Pancreas (tissue), 10 donors: ENCODE measurements around the gene HLA-F. TPM values are rescaled to one million over a fixed set of nuclear protein-coding genes. Genes with fewer than 3 reads are reported as not detected.

Experiments
- ATAC-seq, 4 donors: fragments of 200-7000 bp; cut with Tn5 transposase; one replicate each; pipeline versions ENCODE4 v1.8.0 to v1.9.1; 2020; ENCODE audit warnings: mild to moderate bottlenecking in 4 of 4, moderate library complexity in 4 of 4
- DNase-seq, 6 donors: peaks; one replicate each; pipeline ENCODE4 v3.0.0-alpha.2; 2020
- FAIRE-seq: peaks from 2 replicates; lab custom pipeline; 2012; peaks lifted over from hg19 to GRCh38; lab: Jason Lieb, UNC
- H3K27ac ChIP-seq, 4 donors: fragments of 200-600 bp; sonication (generic); 1 replicate in 3 of 4; 2 replicates in 1 of 4; pipeline versions ENCODE4 v1.5.0 to v1.8.0; 2020
- H3K27me3 ChIP-seq, 4 donors: fragments of 200-600 bp; one replicate each; pipeline ENCODE4 v1.8.0; 2021
- H3K36me3 ChIP-seq, 3 donors: fragments of 200-600 bp; sonication (generic) in 1 of 3; one replicate each; pipeline versions ENCODE4 v1.5.0 to v1.8.0; 2020 to 2021
- H3K4me1 ChIP-seq, 3 donors: fragments of 200-600 bp; one replicate each; pipeline ENCODE4 v1.8.0; 2021
- H3K4me3 ChIP-seq, 4 donors: fragments of 200-600 bp; sonication (generic) in 2 of 4; one replicate each; pipeline versions ENCODE4 v1.5.0 to v1.8.0; 2020 to 2021
- H3K9me3 ChIP-seq, 4 donors: fragments of 200-600 bp; one replicate each; pipeline ENCODE4 v1.8.0; 2021
- CTCF ChIP-seq, 4 donors: fragments of 200-600 bp; sonication (generic) in 3 of 4; IDR thresholded peaks; one replicate each; pipeline versions ENCODE4 v1.5.0 to v1.8.0; 2021; ENCODE audit warnings: antibody characterized with exemption in 4 of 4
- WGBS, 2 donors: extraction: QIAGEN DNeasy Blood & Tissue Kit; methylation state at CpG; one replicate each; pipeline ENCODE4 v1.1.7; 2013; 5-methylcytosine and 5-hydroxymethylcytosine counted together
- intact Hi-C, 3 donors: fragments of 100-400 bp; cut with DNase I; formaldehyde crosslinking; loops; one replicate each; pipeline versions ENCODE4 v1.11.1 to v1.14.2; 2022
- polyA plus RNA-seq, 2 donors: library from polyadenylated mRNA; stranded (reverse); fragments of 200-250 nt; gene quantifications; one replicate each; pipeline ENCODE4 v1.2.3, GENCODE V29; 2013
- total RNA-seq, 6 donors: library from RNA; stranded (reverse); fragmentation: NEBNext Ultra II Directional in 4 of 6; extraction: Animal tissue kit (Norgen Biotek cat#: 25700) in 4 of 6; gene quantifications; one replicate each; pipeline versions ENCODE4 v1.2.1 to v1.2.4, GENCODE V29; 2021 to 2023
- donor health status: healthy with polysubstance abuse.
- donor health status: DM: no; HTN: no; CAD: no; lungs with moderate emphysema.
- donor health status: DM: no; HTN: no; CAD: no.
- donor health status: control.
- donor health status: control.
- donor health status: Bipolar disorder and iron deficiency.
- donor health status: DM: yes; HTN: yes; CAD: no.
- donor health status: DM: no; HTN: no; CAD: no.
- donor health status: DM: no; HTN: no; CAD: no.
- donor health status: DM: yes; HTN: yes; CAD: no.

Gene HLA-F
- total and polyA plus RNA-seq, 8 donors: 6.1 to 72.6 (median 16.0) TPM

GRCh38 chr6:29752451-29753308 lies 29.4 kb downstream of the HLA-F start:
- WGBS, 2 donors: 0 to 1% methylated on average over 64 of the region's 64 CpGs
- peak; percentile 83 to 93 (median 87) for ATAC-seq
- DNase-seq: peak; percentile 82 to 94 (median 88)
- Histone ChIP-seq H3K9me3 (no peaks in the 10 kb centered on the region), H3K27ac (peak overlapping the region; percentile 78 to 96 (median 88)), H3K4me1 (peaks cover 0 to 13% (median 0%) of the 10 kb centered on the region in 3 donors), H3K4me3 (peak overlapping the region; percentile 44 to 70 (median 50)), H3K36me3 (no peaks in the 10 kb centered on the region), H3K27me3 (no peaks in the 10 kb centered on the region)
- intact Hi-C loops: no loop called here
- FAIRE-seq: no peak
- peak; percentile 74 to 89 (median 84) for TF ChIP-seq CTCF (IDR thresholded peaks at IDR 0.05)

GRCh38 chr6:29753309-29753644 lies 30.0 kb downstream of the HLA-F start:
- peak overlapping the region in 2 of 4 donors; percentile 45 to 70 for H3K4me3 ChIP-seq

GRCh38 chr6:29755295-29755871 lies 32.1 kb downstream of the HLA-F start:
- Histone ChIP-seq H3K9me3 (no peaks in the 10 kb centered on the region), H3K4me1 (peaks cover 0 to 3% (median 0%) of the 10 kb centered on the region in 3 donors), H3K4me3 (no peak overlapping the region), H3K27me3 (no peaks in the 10 kb centered on the region), H3K36me3 (no peaks in the 10 kb centered on the region), H3K27ac (no peak overlapping the region)
- WGBS, 2 donors: 72 to 76% methylated on average over 23 of the region's 23 CpGs
- intact Hi-C loops: no loop called here
- DNase-seq: no peak
- TF ChIP-seq CTCF (IDR thresholded peaks at IDR 0.05): no peak
- no peak for ATAC-seq
- no peak for FAIRE-seq

More at GRCh38 chr6:29753309-29753644, 30.0 kb downstream of the HLA-F start:
- Histone ChIP-seq H3K27me3 (no peaks in the 10 kb centered on the region), H3K4me1 (peaks cover 0 to 7% (median 0%) of the 10 kb centered on the region in 3 donors), H3K36me3 (no peaks in the 10 kb centered on the region), H3K9me3 (no peaks in the 10 kb centered on the region), H3K27ac (peak overlapping the region; percentile 78 to 96 (median 88))
- 10 to 11% methylated on average over 4 of the region's 4 CpGs for WGBS, 2 donors
- no peak for DNase-seq
- ATAC-seq: no peak
- intact Hi-C loops: no loop called here
- FAIRE-seq: no peak
- no peak for TF ChIP-seq CTCF (IDR thresholded peaks at IDR 0.05)

GRCh38 chr6:29757282-29757681 lies 34.0 kb downstream of the HLA-F start:
- Histone ChIP-seq H3K4me1 (peaks cover 0 to 3% (median 0%) of the 10 kb centered on the region in 3 donors), H3K27ac (no peak overlapping the region), H3K27me3 (no peaks in the 10 kb centered on the region), H3K4me3 (no peak overlapping the region), H3K9me3 (no peaks in the 10 kb centered on the region), H3K36me3 (no peaks in the 10 kb centered on the region)
- WGBS, 2 donors: 50 to 94% methylated on average over 2 of the region's 2 CpGs
- no peak for FAIRE-seq
- intact Hi-C loops: no loop called here
- no peak for DNase-seq
- no peak for ATAC-seq
- no peak for TF ChIP-seq CTCF (IDR thresholded peaks at IDR 0.05)
